HL-60 (cell line): ENCODE measurements around the gene XCR1.

Source experiments
- DNase-seq, 2 experiments: peaks; one replicate each; pipeline ENCODE4 v3.0.0-alpha.2; 2010 to 2020; ENCODE audit warnings: low read depth in 1 of 2, low spot score in 1 of 2
- H3K27ac ChIP-seq: fragments of 250-450 bp; sonication (Bioruptor Pico); replicated peaks from 2 replicates; pipeline ENCODE4 v1.5.1; 2020; ENCODE audit warnings: mild to moderate bottlenecking, moderate library complexity
- H3K27me3 ChIP-seq: fragments of 250-450 bp; sonication (Bioruptor Pico); 2 replicates; pipeline ENCODE4 v1.5.1; 2021; ENCODE audit warnings: mild to moderate bottlenecking, moderate library complexity; ENCODE audit not compliant: insufficient read depth, poor library complexity, severe bottlenecking
- H3K4me3 ChIP-seq: replicated peaks from 2 replicates; pipeline ENCODE4 v1.5.1; 2011; ENCODE audit warnings: mild to moderate bottlenecking, control low read depth, low read length; ENCODE audit not compliant: insufficient read depth
- CTCF ChIP-seq: IDR thresholded peaks from one replicate; pipeline ENCODE4 v1.5.1; 2011; ENCODE audit warnings: low read length, control low read depth, inconsistent platforms; ENCODE audit not compliant: insufficient read depth
- GABPA ChIP-seq: IDR thresholded peaks from 2 replicates; pipeline ENCODE4 v1.6.1; 2012; ENCODE audit warnings: low read depth
- POLR2AphosphoS5 ChIP-seq: IDR thresholded peaks from 2 replicates; pipeline ENCODE4 v1.6.1; 2012; ENCODE audit warnings: low read depth
- REST ChIP-seq: IDR thresholded peaks from 2 replicates; pipeline ENCODE4 v1.6.1; 2012; ENCODE audit warnings: low read depth; ENCODE audit not compliant: insufficient replicate concordance
- SPI1 ChIP-seq: IDR thresholded peaks from 2 replicates; pipeline ENCODE4 v1.6.1; 2012; ENCODE audit warnings: low read depth, mild to moderate bottlenecking, borderline replicate concordance
- long read RNA-seq: library from polyadenylated mRNA; unstranded; transcript quantifications from one replicate; pipeline ENCODE4 v2.0.0, GENCODE V29; 2020

The XCR1 gene
- long read RNA-seq, result 0 reads

- no peak for DNase-seq
- Histone ChIP-seq H3K4me3 (no peak within 1 kb of the TSS), H3K27me3 (no peaks in the 10 kb centered on the region), H3K27ac (no peak within 1 kb of the TSS)
- TF ChIP-seq GABPA (no peak), REST (no peak), POLR2AphosphoS5 (no peak), CTCF (no peak), SPI1 (no peak)
Observed at GRCh38 chr3:46027021-46027705, at the start of gene XCR1. Gene XCR1 (minus strand): TSS chr3:46027483. CDS start chr3:46021947, 5,536 bp downstream.

GRCh38 chr3:46076606-46077005, 49.3 kb upstream of the XCR1 start:
- no peak for TF ChIP-seq CTCF
- no peak for TF ChIP-seq REST
- TF ChIP-seq GABPA, result no peak
- Histone ChIP-seq H3K4me3 (no peak overlapping the region), H3K27me3 (no peaks in the 10 kb centered on the region), H3K27ac (no peak overlapping the region)
- DNase-seq, result peak in 1 of 2 experiments; percentile 28

GRCh38 chr3:46075816-46076215, 48.5 kb upstream of the XCR1 start:
- TF ChIP-seq REST, result no peak
- TF ChIP-seq POLR2AphosphoS5, result no peak
- no peak for TF ChIP-seq CTCF
- TF ChIP-seq SPI1, result no peak
- TF ChIP-seq GABPA, result no peak
- DNase-seq, result no peak
- Histone ChIP-seq H3K27ac (no peak overlapping the region), H3K27me3 (no peaks in the 10 kb centered on the region), H3K4me3 (no peak overlapping the region)
